GM23338 (cell line): ENCODE results near the gene PCSK2. TPM values are rescaled to one million over a fixed set of nuclear protein-coding genes. Genes with fewer than 3 reads are reported as not detected.

Experiments used
- ATAC-seq: fragments of 200-7000 bp; cut with Tn5 transposase; 3 replicates; pipeline ENCODE4 v1.9.1; 2020
- DNase-seq: peaks from one replicate; pipeline ENCODE4 v3.0.0-alpha.2; 2015; ENCODE audit warnings: low spot score
- H2AFZ ChIP-seq: fragments of 200-600 bp; sonication (generic); 2 replicates; pipeline ENCODE4 v1.8.0; 2016; ENCODE audit warnings: antibody characterized with exemption, mild to moderate bottlenecking, moderate library complexity
- H3F3A ChIP-seq: fragments of 200-600 bp; sonication (generic); replicated peaks from 2 replicates; pipeline ENCODE4 v1.8.0; 2017; ENCODE audit warnings: antibody characterized with exemption, mixed run types, low read depth
- H3K27ac ChIP-seq: fragments of 200-600 bp; sonication (generic); 2 replicates; pipeline ENCODE4 v1.6.1; 2016; ENCODE audit warnings: low read depth
- H3K27me3 ChIP-seq: fragments of 200-600 bp; sonication (generic); 2 replicates; pipeline ENCODE4 v1.8.0; 2016; ENCODE audit warnings: mild to moderate bottlenecking, mixed run types, moderate library complexity; ENCODE audit not compliant: insufficient read depth
- H3K36me3 ChIP-seq: fragments of 200-600 bp; sonication (generic); 2 replicates; pipeline ENCODE4 v1.8.0; 2016; ENCODE audit warnings: mild to moderate bottlenecking; ENCODE audit not compliant: insufficient read depth
- H3K4me1 ChIP-seq: fragments of 200-600 bp; sonication (generic); 2 replicates; pipeline ENCODE4 v1.8.0; 2016; ENCODE audit warnings: mild to moderate bottlenecking, moderate library complexity; ENCODE audit not compliant: insufficient read depth
- H3K4me2 ChIP-seq: fragments of 200-600 bp; sonication (generic); 2 replicates; pipeline ENCODE4 v1.7.1; 2017; ENCODE audit warnings: mixed run types
- H3K4me3 ChIP-seq: fragments of 200-600 bp; sonication (generic); 2 replicates; pipeline ENCODE4 v1.6.1; 2016; ENCODE audit warnings: mixed run types
- H3K79me2 ChIP-seq: fragments of 200-600 bp; sonication (generic); replicated peaks from 2 replicates; pipeline ENCODE4 v1.8.0; 2017; ENCODE audit warnings: mild to moderate bottlenecking; ENCODE audit not compliant: insufficient read depth
- H3K9me2 ChIP-seq: fragments of 200-600 bp; sonication (generic); 2 replicates; pipeline ENCODE4 v1.8.0; 2017; ENCODE audit not compliant: insufficient read depth
- H4K20me1 ChIP-seq: fragments of 200-600 bp; sonication (generic); replicated peaks from 2 replicates; pipeline ENCODE4 v1.8.0; 2017; ENCODE audit warnings: mild to moderate bottlenecking; ENCODE audit not compliant: insufficient read depth
- H3K27ac Mint-ChIP-seq: 2 replicates; pipeline ENCODE4 v1.8.0; 2020; ENCODE audit warnings: inconsistent platforms, mild to moderate bottlenecking, moderate library complexity, mixed read lengths
- H3K27me3 Mint-ChIP-seq: 3 replicates; pipeline ENCODE4 v1.8.0; 2022; ENCODE audit warnings: low read depth, mild to moderate bottlenecking, moderate library complexity, mixed read lengths, inconsistent platforms; ENCODE audit not compliant: insufficient read depth, poor library complexity
- H3K36me3 Mint-ChIP-seq: 3 replicates; pipeline ENCODE4 v1.8.0; 2021; ENCODE audit warnings: low read depth, mild to moderate bottlenecking, inconsistent platforms, moderate library complexity, mixed read lengths
- H3K4me1 Mint-ChIP-seq: 3 replicates; pipeline ENCODE4 v1.8.0; 2020; ENCODE audit warnings: mild to moderate bottlenecking, inconsistent platforms, mixed read lengths
- H3K4me3 Mint-ChIP-seq: 3 replicates; pipeline ENCODE4 v1.8.0; 2021; ENCODE audit warnings: moderate library complexity, mild to moderate bottlenecking, inconsistent platforms, mixed read lengths
- H3K9me3 Mint-ChIP-seq: 3 replicates; pipeline ENCODE4 v1.8.0; 2020; ENCODE audit warnings: moderate library complexity, mild to moderate bottlenecking, inconsistent platforms, mixed read lengths
- CREB1 ChIP-seq: fragments of 250-450 bp; sonication (Bioruptor Pico); IDR thresholded peaks from 2 replicates; pipeline ENCODE4 v1.5.0; 2020; ENCODE audit warnings: low read depth, mild to moderate bottlenecking, moderate library complexity
- CTCF ChIP-seq, 2 experiments: fragments of 200-600 bp in 1 of 2; sonication (generic) in 1 of 2; conservative IDR thresholded peaks; 2 replicates each; pipeline versions ENCODE4 v1.5.1 to v1.6.1; 2016 to 2017; ENCODE audit warnings: antibody characterized with exemption in 2 of 2, low read depth in 2 of 2, mild to moderate bottlenecking in 2 of 2, moderate library complexity in 1 of 2
- ETS1 ChIP-seq: IDR thresholded peaks from 2 replicates; pipeline ENCODE4 v1.6.1; 2016; ENCODE audit warnings: antibody characterized with exemption
- EZH2 ChIP-seq: fragments of 200-600 bp; sonication (generic); IDR thresholded peaks from one replicate; pipeline ENCODE4 v1.8.0; 2017; ENCODE audit warnings: antibody characterized with exemption, mild to moderate bottlenecking, low read depth; ENCODE audit not compliant: unreplicated experiment
- NANOG ChIP-seq: IDR thresholded peaks from 2 replicates; pipeline ENCODE4 v1.6.1; 2016; ENCODE audit warnings: antibody characterized with exemption, borderline replicate concordance
- POLR2AphosphoS5 ChIP-seq: IDR thresholded peaks from 2 replicates; pipeline ENCODE4 v1.6.1; 2016; ENCODE audit warnings: antibody characterized with exemption, low read depth
- REST ChIP-seq: IDR thresholded peaks from one replicate; pipeline ENCODE4 v1.6.1; 2018; ENCODE audit warnings: antibody characterized with exemption; ENCODE audit not compliant: unreplicated experiment
- STAT1 ChIP-seq: IDR thresholded peaks from one replicate; pipeline ENCODE4 v1.6.1; 2016; ENCODE audit warnings: antibody characterized with exemption; ENCODE audit not compliant: unreplicated experiment
- ZNF114 ChIP-seq: fragments of 250-450 bp; sonication (Bioruptor Pico); IDR thresholded peaks from 2 replicates; pipeline ENCODE4 v1.5.0; 2020; ENCODE audit warnings: mild to moderate bottlenecking, moderate library complexity
- polyA plus RNA-seq: library from polyadenylated mRNA; unstranded; fragments of >200 nt; fragmentation: Nextera tagmentation; extraction: Ambion mirVana; gene quantifications from 2 replicates; pipeline ENCODE4 v1.2.1, GENCODE V29; 2016
- total RNA-seq: library from RNA; depleted of rRNA; stranded (reverse); fragments of >200 nt; shearing (Covaris generic); gene quantifications from 2 replicates; pipeline ENCODE4 v1.2.3, GENCODE V29; 2014

The PCSK2 gene
- total and polyA plus RNA-seq, 2 experiments from 2014 or later: 0.37 to 1.1 TPM

DNA sequence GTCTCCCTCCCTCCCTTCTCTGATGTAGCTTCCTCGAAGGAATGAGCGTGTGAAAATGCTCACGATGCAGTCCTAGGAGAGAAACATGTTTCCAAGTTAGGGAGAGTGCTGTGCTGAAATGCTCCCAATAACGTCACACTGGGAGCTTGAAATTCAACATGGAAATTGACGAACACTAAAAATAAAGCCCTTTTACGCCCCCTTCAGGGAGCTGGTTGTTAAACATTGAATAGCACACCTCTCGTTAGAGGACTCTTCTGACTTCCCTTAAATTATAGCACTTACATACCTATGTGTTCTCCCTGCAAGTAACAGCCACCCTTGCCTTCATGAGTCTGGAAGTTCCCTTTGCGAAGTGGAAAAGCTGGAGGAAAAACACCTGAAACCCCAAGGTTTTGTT is 215.7 kb downstream of the PCSK2 start:
- H3K4me3 ChIP-seq: no peak overlapping the region
- Mint-ChIP-seq H3K4me1 (no peaks in the 10 kb centered on the region), H3K27ac (no peak overlapping the region), H3K27me3 (peaks cover 3% of the 10 kb centered on the region), H3K4me3 (no peak overlapping the region), H3K36me3 (no peaks in the 10 kb centered on the region), H3K9me3 (no peaks in the 10 kb centered on the region)
- ATAC-seq (peak; percentile 73), DNase-seq (peak; percentile 86)
- no peak overlapping the region for H3K4me2 ChIP-seq
- no peaks in the 10 kb centered on the region for H3K79me2 ChIP-seq
- no peak overlapping the region for H3K27ac ChIP-seq
- H3K4me1 ChIP-seq: no peaks in the 10 kb centered on the region
- TF ChIP-seq CTCF (conservative IDR thresholded peaks at IDR 0.05; ENCODE audit: low read depth in 2 of 2): peak; percentile 67 to 73
- no peak for TF ChIP-seq ZNF114 (CRISPR knock-in tag)
- no peaks in the 10 kb centered on the region for H3K27me3 ChIP-seq
- H4K20me1 ChIP-seq: no peaks in the 10 kb centered on the region
- peak overlapping the region; percentile 78 for H2AFZ ChIP-seq
- H3F3A ChIP-seq: no peaks in the 10 kb centered on the region
- no peaks in the 10 kb centered on the region for H3K36me3 ChIP-seq
- no peaks in the 10 kb centered on the region; the same call in 1 of the 2 replicates for H3K9me2 ChIP-seq

GRCh38 chr20:17443131-17443858 is 216.5 kb downstream of the PCSK2 start:
- H3K4me2 ChIP-seq: no peak overlapping the region
- no peaks in the 10 kb centered on the region for H3K4me1 ChIP-seq
- DNase-seq: no peak
- H3K27me3 Mint-ChIP-seq: peaks cover 3% of the 10 kb centered on the region
- no peak overlapping the region for H3K4me3 Mint-ChIP-seq
- H3K36me3 Mint-ChIP-seq: no peaks in the 10 kb centered on the region
- no peaks in the 10 kb centered on the region for H4K20me1 ChIP-seq
- no peaks in the 10 kb centered on the region for H3K4me1 Mint-ChIP-seq
- no peaks in the 10 kb centered on the region for H3F3A ChIP-seq
- no peaks in the 10 kb centered on the region for H3K27me3 ChIP-seq
- no peak overlapping the region for H2AFZ ChIP-seq
- H3K79me2 ChIP-seq: no peaks in the 10 kb centered on the region
- no peak overlapping the region for H3K4me3 ChIP-seq
- no peaks in the 10 kb centered on the region; the same call in 1 of the 2 replicates for H3K9me2 ChIP-seq
- ATAC-seq: no peak
- H3K27ac Mint-ChIP-seq: no peak overlapping the region
- no peaks in the 10 kb centered on the region for H3K9me3 Mint-ChIP-seq
- TF ChIP-seq POLR2AphosphoS5: no peak
- no peak for TF ChIP-seq EZH2
- H3K27ac ChIP-seq: no peak overlapping the region
- H3K36me3 ChIP-seq: no peaks in the 10 kb centered on the region

GRCh38 chr20:17444091-17444490 is 217.3 kb downstream of the PCSK2 start:
- Mint-ChIP-seq H3K4me3 (no peak overlapping the region), H3K27ac (no peak overlapping the region), H3K9me3 (no peaks in the 10 kb centered on the region)
- no peak for TF ChIP-seq REST
- TF ChIP-seq POLR2AphosphoS5: no peak
- no peak for TF ChIP-seq CREB1
- no peak for TF ChIP-seq STAT1
- no peak for TF ChIP-seq NANOG
- no peak for TF ChIP-seq ETS1

More at GRCh38 chr20:17444091-17444490, 217.3 kb downstream of the PCSK2 start:
- no peaks in the 10 kb centered on the region; the same call in 1 of the 2 replicates for H3K9me2 ChIP-seq
- H4K20me1 ChIP-seq: no peaks in the 10 kb centered on the region
- H3K4me3 ChIP-seq: no peak overlapping the region
- Mint-ChIP-seq H3K4me1 (no peaks in the 10 kb centered on the region), H3K36me3 (no peaks in the 10 kb centered on the region), H3K27me3 (peaks cover 3% of the 10 kb centered on the region)
- H2AFZ ChIP-seq: no peak overlapping the region
- H3K79me2 ChIP-seq: no peaks in the 10 kb centered on the region
- no peaks in the 10 kb centered on the region for H3F3A ChIP-seq
- no peak for ATAC-seq
- H3K4me2 ChIP-seq: no peak overlapping the region
- H3K36me3 ChIP-seq: no peaks in the 10 kb centered on the region
- no peaks in the 10 kb centered on the region for H3K27me3 ChIP-seq
- H3K27ac ChIP-seq: no peak overlapping the region
- no peaks in the 10 kb centered on the region for H3K4me1 ChIP-seq
- DNase-seq: no peak
